Ovary (tissue), 9 donors: ENCODE data around the gene RASAL2. TPM values are rescaled to one million over a fixed set of nuclear protein-coding genes. Genes with fewer than 3 reads are reported as not detected.

ENCODE experiments used
- DNase-seq, 5 donors: peaks; one replicate each; pipeline ENCODE4 v3.0.0-alpha.2; 2019 to 2020
- H3K27ac ChIP-seq, 2 donors: fragments of 200-600 bp; one replicate each; pipeline versions ENCODE4 v1.5.1 to v1.8.0; 2019 to 2022
- H3K27me3 ChIP-seq: fragments of 200-600 bp; one replicate; pipeline ENCODE4 v1.8.0; 2022
- H3K36me3 ChIP-seq: fragments of 200-600 bp; sonication (generic); one replicate; pipeline ENCODE4 v1.5.1; 2019
- H3K4me1 ChIP-seq: one replicate; pipeline ENCODE4 v1.8.1; 2013; ENCODE audit warnings: mild to moderate bottlenecking, moderate library complexity; ENCODE audit not compliant: insufficient read depth
- H3K4me3 ChIP-seq: fragments of 200-600 bp; sonication (generic); one replicate; pipeline ENCODE4 v1.5.1; 2017
- H3K9me3 ChIP-seq, 2 donors: fragments of 200-600 bp in 1 of 2; sonication (generic) in 1 of 2; one replicate each; pipeline versions ENCODE4 v1.5.1 to v1.8.1; 2013 to 2019; ENCODE audit warnings: mild to moderate bottlenecking in 1 of 2, moderate library complexity in 1 of 2
- EP300 ChIP-seq: sonication (generic); formaldehyde crosslinking; IDR thresholded peaks from one replicate; pipeline ENCODE4 v1.6.1; 2017; ENCODE audit warnings: antibody characterized with exemption
- POLR2A ChIP-seq: fragments of 450-650 bp; IDR thresholded peaks from one replicate; pipeline ENCODE4 v1.6.1; 2017; ENCODE audit warnings: antibody characterized with exemption, mild to moderate bottlenecking, moderate library complexity
- WGBS, 3 donors: extraction: QIAGEN DNeasy Blood & Tissue Kit in 1 of 3; methylation state at CpG; one replicate each; pipeline versions ENCODE4 v1.1.5 to v1.1.7; 2013 to 2017; 5-methylcytosine and 5-hydroxymethylcytosine counted together
- intact Hi-C, 4 donors: fragments of 100-400 bp; cut with DNase I; formaldehyde crosslinking; loops; one replicate each; pipeline versions ENCODE4 v1.11.0 to v1.15.1; 2022 to 2023
- polyA plus RNA-seq, 2 donors: library from polyadenylated mRNA; stranded (reverse); fragments of 200-250 nt in 1 of 2; fragments of 350-450 nt in 1 of 2; fragmentation: Illumina TruSeq in 1 of 2; extraction: RNeasy Lipid Tissue Mini Kit (QIAGEN cat#74804) in 1 of 2; gene quantifications; one replicate each; pipeline ENCODE4 v1.2.3, GENCODE V29; 2013 to 2014
- small RNA-seq: library from RNA; depleted of rRNA; stranded (forward); fragments of <200 nt; gene quantifications from one replicate; pipeline ENCODE3, GENCODE V24; 2016
- total RNA-seq, 7 donors: library from RNA; depleted of rRNA in 2 of 7; stranded (reverse); fragments of >200 nt in 2 of 7; fragmentation: NEBNext Ultra II Directional in 3 of 7; extraction: Animal tissue kit (Norgen Biotek cat#: 25700) in 3 of 7; gene quantifications; one replicate each; pipeline versions ENCODE4 v1.1.0 to v1.2.4, GENCODE V29; 2016 to 2023
- TF ChIP-seq, protein P1 (sequence below), 3 donors: fragments of 450-650 bp in 2 of 3; fragments of 200-600 bp in 1 of 3; IDR thresholded peaks; one replicate each; pipeline versions ENCODE4 v1.5.1 to v1.8.0; 2016 to 2022; ENCODE audit warnings: antibody characterized with exemption in 3 of 3, mild to moderate bottlenecking in 1 of 3
- donor health status: DM: no; HTN: no; CAD: no; lungs with moderate emphysema.
- donor health status: DM: no; HTN: no; CAD: no.
- donor health status: Bipolar disorder and iron deficiency.
- donor health status: DM: yes; HTN: yes; CAD: no.
- donor health status: DM: no; HTN: no; CAD: no.
- donor health status: DM: yes; HTN: yes; CAD: no.

RASAL2 gene
- total and polyA plus RNA-seq, 9 donors = 4.2 to 20.5 (median 11.5) TPM

DNA sequence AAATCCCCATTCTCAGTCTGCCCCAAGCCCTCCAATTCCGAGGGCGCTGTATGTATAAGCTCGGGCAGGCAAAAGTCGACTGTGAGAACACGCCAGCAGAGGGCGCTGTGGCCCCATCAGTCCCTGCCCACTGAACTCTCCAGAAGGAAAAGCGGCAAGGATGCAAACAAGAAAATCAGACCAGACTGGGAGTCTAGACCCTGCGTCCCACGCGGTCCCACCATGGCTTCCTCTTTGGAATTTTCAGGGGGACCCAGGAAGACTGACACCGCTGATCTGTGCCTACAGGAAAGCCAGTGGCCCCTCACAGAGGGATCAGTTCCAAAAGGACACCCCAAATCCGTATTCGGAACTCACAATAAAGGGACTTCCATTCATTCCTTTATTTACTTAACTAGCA is 438.5 kb downstream of the RASAL2 start:
- Histone ChIP-seq H3K27ac (no peak overlapping the region), H3K4me1 (peaks cover 1% of the 10 kb centered on the region), H3K9me3 (no peaks in the 10 kb centered on the region), H3K4me3 (no peak overlapping the region), H3K27me3 (no peaks in the 10 kb centered on the region), H3K36me3 (no peaks in the 10 kb centered on the region)
- TF ChIP-seq, protein P1, sequence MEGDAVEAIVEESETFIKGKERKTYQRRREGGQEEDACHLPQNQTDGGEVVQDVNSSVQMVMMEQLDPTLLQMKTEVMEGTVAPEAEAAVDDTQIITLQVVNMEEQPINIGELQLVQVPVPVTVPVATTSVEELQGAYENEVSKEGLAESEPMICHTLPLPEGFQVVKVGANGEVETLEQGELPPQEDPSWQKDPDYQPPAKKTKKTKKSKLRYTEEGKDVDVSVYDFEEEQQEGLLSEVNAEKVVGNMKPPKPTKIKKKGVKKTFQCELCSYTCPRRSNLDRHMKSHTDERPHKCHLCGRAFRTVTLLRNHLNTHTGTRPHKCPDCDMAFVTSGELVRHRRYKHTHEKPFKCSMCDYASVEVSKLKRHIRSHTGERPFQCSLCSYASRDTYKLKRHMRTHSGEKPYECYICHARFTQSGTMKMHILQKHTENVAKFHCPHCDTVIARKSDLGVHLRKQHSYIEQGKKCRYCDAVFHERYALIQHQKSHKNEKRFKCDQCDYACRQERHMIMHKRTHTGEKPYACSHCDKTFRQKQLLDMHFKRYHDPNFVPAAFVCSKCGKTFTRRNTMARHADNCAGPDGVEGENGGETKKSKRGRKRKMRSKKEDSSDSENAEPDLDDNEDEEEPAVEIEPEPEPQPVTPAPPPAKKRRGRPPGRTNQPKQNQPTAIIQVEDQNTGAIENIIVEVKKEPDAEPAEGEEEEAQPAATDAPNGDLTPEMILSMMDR (IDR thresholded peaks at IDR 0.05) = peak; percentile 62 to 77 (median 73)
- TF ChIP-seq EP300 (no peak), POLR2A (no peak)
- intact Hi-C loops = no loop called here
- 16 to 27% (median 23%) methylated on average over 13 of the region's 13 CpGs for WGBS, 3 donors
- DNase-seq = peak; percentile 68 to 89 (median 86)

DNA sequence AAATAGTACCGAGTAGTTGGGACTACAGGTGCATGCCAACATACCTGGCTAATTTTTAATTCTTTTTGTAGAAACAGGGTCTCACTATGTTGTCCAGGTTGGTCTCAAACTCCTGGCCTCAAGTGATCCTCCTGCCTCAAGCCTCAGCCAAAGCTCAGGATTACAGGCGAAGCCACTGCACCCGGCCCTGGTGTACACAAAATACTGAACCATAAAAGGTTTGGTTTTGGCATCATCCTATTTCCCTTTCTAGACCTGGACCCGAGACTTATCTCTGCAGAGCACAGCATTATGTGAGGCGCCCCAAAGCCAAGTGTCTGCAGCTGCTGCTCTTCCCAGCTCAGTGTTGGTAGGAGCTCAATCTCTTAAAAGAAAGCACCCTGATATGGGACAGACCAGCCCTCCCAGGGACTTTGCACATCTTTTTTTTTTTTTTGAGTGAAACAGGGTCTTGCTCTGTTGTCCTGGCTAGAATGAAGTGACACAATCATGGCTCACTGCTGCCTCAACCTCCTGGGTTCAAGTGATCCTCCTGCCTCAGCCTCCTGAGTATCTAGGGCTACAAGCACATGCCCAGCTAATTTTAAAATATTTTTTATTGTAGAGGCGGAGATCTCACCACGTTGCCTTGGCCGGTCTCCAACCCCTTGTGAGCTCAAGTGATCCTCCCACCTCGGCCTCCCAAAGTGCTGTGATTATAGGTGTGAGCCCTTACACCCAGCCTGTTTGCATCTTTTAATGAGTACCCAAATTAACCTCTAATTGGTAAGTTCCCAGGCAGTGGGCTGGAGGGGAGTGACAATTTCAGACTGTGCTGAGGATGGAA is 439.4 kb downstream of the RASAL2 start:
- Histone ChIP-seq H3K9me3 (no peaks in the 10 kb centered on the region), H3K27me3 (no peaks in the 10 kb centered on the region), H3K4me1 (peaks cover 4% of the 10 kb centered on the region), H3K4me3 (no peak overlapping the region), H3K36me3 (no peaks in the 10 kb centered on the region), H3K27ac (no peak overlapping the region)
- TF ChIP-seq POLR2A (no peak), EP300 (no peak)
- TF ChIP-seq, protein P1 (IDR thresholded peaks at IDR 0.05) = no peak
- DNase-seq = no peak
- intact Hi-C loops = no loop called here
- 50 to 59% (median 52%) methylated on average over 9 of the region's 9 CpGs for WGBS, 3 donors

Small RNA genes lying within 50 kb of the gene (small RNA-seq; reads per million reads assigned to genes)
- not detected for gene RF00017

Other genes starting within 250 kb of the RASAL2 start
- 1 to 10 TPM; 1.6 to 5.1 (median 3.0) TPM for gene SEC16B, start 124.0 kb upstream of the RASAL2 start, total RNA-seq
- gene SEC16B, start 124.0 kb upstream of the RASAL2 start, polyA plus RNA-seq = 1 to 10 TPM; 2.9 to 3.1 TPM